ENCODE results near the gene BATF2. TPM values are rescaled to one million over a fixed set of nuclear protein-coding genes. Genes with fewer than 3 reads are reported as not detected.
A peak's percentile ranks its signal among the peaks of the same experiment; 100 is the strongest.
"Not testable (repeated sequence)": the region's sequence is repeated elsewhere in the genome, so short reads cannot be mapped to it uniquely, and the experiment has no call there.

BATF2 gene
- total and polyA plus RNA-seq, 2 donors (not counting 3 experiments of a cell fraction or from before 2014, with no cell fraction given), result 0.75 TPM

GRCh38 chr11:65026810-65027209, 30.0 kb upstream of the BATF2 start:
- Histone ChIP-seq H3K4me3 (replicated peaks in 1 of 3; ENCODE audit: insufficient read depth in 1 of 3, low read depth in 1 of 3, low read length in 3 of 3) (peak overlapping the region in 1 of 3 experiments; percentile 69), H3K4me1 (ENCODE audit: control insufficient read depth, extremely low read depth, insufficient read depth, low read length) (peaks cover 11% of the 10 kb centered on the region), H3K36me3 (ENCODE audit: control insufficient read depth in 2 of 2, extremely low read depth in 1 of 2, insufficient read depth in 2 of 2, low read length in 2 of 2) (no peaks in the 10 kb centered on the region), H3K27ac (ENCODE audit: insufficient read depth, low read depth, low read length) (no peak overlapping the region), H4K20me1 (replicated peaks; ENCODE audit: control insufficient read depth, extremely low read depth, insufficient read depth, low read length) (no peaks in the 10 kb centered on the region), H3K79me2 (ENCODE audit: control insufficient read depth, insufficient read depth, low read length) (no peaks in the 10 kb centered on the region), H3K27me3 (ENCODE audit: control insufficient read depth in 2 of 2, insufficient read depth in 2 of 2, low read length in 2 of 2) (no peaks in the 10 kb centered on the region), H3K9ac (replicated peaks; ENCODE audit: extremely low read depth, insufficient read depth, low read length) (peak overlapping the region; percentile 43), H3K9me1 (replicated peaks; ENCODE audit: control insufficient read depth, extremely low read depth, insufficient read depth, low read length) (no peaks in the 10 kb centered on the region), H3K9me3 (replicated peaks; ENCODE audit: control insufficient read depth, insufficient read depth, low read length) (no peaks in the 10 kb centered on the region), H2AFZ (ENCODE audit: low read depth, low read length) (peak overlapping the region; percentile 92), H3K4me2 (ENCODE audit: insufficient read depth, low read length) (peak overlapping the region; percentile 92)
- CTCF ChIA-PET, result interaction anchor here (0.6 to 1.2 kb wide), 6 partner anchors 12 to 65 kb away, joined by 3 to 10 read pairs (median 4); partner anchors contain the start of genes ARL2 and SAC3D1
- DNase-seq (ENCODE audit: low read depth, low spot score), result no peak
- no TSS peak for BruUV-seq (replicated peaks)
- POLR2A ChIA-PET, result no interaction called here
- TF ChIP-seq MAX (IDR thresholded peaks at IDR 0.05; ENCODE audit: insufficient read depth, insufficient read length) (no peak), FOS (IDR thresholded peaks at IDR 0.05; ENCODE audit: borderline replicate concordance, insufficient read depth, low read length) (no peak), MYC (IDR thresholded peaks at IDR 0.05; ENCODE audit: low read depth, low read length) (no peak), CTCF (IDR thresholded peaks at IDR 0.05; ENCODE audit: extremely low read depth in 1 of 2, insufficient read depth in 1 of 2, low read depth in 1 of 2, low read length in 2 of 2) (no peak), POLR2A (IDR thresholded peaks at IDR 0.05; ENCODE audit: low read depth, low read length) (no peak), POLR2AphosphoS5 (IDR thresholded peaks at IDR 0.05; ENCODE audit: insufficient read depth, low read depth, low read length) (no peak), JUN (IDR thresholded peaks at IDR 0.05; ENCODE audit: borderline replicate concordance, insufficient read depth, insufficient read length, low read depth) (no peak), EZH2 (IDR thresholded peaks at IDR 0.05; ENCODE audit: borderline replicate concordance, low read depth, low read length, severe bottlenecking) (no peak), GATA2 (IDR thresholded peaks at IDR 0.05; ENCODE audit: insufficient read depth, insufficient read length, low read depth, low read length) (no peak)
- no peak for FAIRE-seq
- intact Hi-C loops (cut with micrococcal nuclease) (loop anchor here (1.0 kb wide), 6 partner anchors 13 to 110 kb away; partner anchors contain the start of genes ARL2, ATG2A, VPS51 and ZNHIT2), dilution Hi-C loops (cut with MboI; ENCODE audit: extremely low pct_ligation_motif_present, low sequenced_read_pairs) (no loop called here)

GRCh38 chr11:65023502-65023901, 26.7 kb upstream of the BATF2 start:
- H3K9me3 ChIP-seq (replicated peaks; ENCODE audit: control insufficient read depth, insufficient read depth, low read length); H2AFZ ChIP-seq (ENCODE audit: low read depth, low read length); dilution Hi-C loops (cut with MboI; ENCODE audit: extremely low pct_ligation_motif_present, low sequenced_read_pairs); H4K20me1 ChIP-seq (replicated peaks; ENCODE audit: control insufficient read depth, extremely low read depth, insufficient read depth, low read length); H3K4me3 ChIP-seq (replicated peaks in 1 of 3; ENCODE audit: insufficient read depth in 1 of 3, low read depth in 1 of 3, low read length in 3 of 3); H3K27ac ChIP-seq (ENCODE audit: insufficient read depth, low read depth, low read length); H3K27me3 ChIP-seq (ENCODE audit: control insufficient read depth in 2 of 2, insufficient read depth in 2 of 2, low read length in 2 of 2); H3K79me2 ChIP-seq (ENCODE audit: control insufficient read depth, insufficient read depth, low read length); intact Hi-C loops (cut with micrococcal nuclease); FAIRE-seq; H3K9me1 ChIP-seq (replicated peaks; ENCODE audit: control insufficient read depth, extremely low read depth, insufficient read depth, low read length); POLR2A ChIA-PET; DNase-seq (ENCODE audit: low read depth, low spot score); H3K36me3 ChIP-seq (ENCODE audit: control insufficient read depth in 2 of 2, extremely low read depth in 1 of 2, insufficient read depth in 2 of 2, low read length in 2 of 2); BruUV-seq (replicated peaks); H3K9ac ChIP-seq (replicated peaks; ENCODE audit: extremely low read depth, insufficient read depth, low read length); H3K4me2 ChIP-seq (ENCODE audit: insufficient read depth, low read length): not testable (repeated sequence)
- CTCF ChIA-PET, result interaction anchor here (1.7 kb wide), 1 partner anchor 10 kb away, joined by 4 read pairs; the partner anchor contains the start of gene ARL2
- H3K4me1 ChIP-seq (ENCODE audit: control insufficient read depth, extremely low read depth, insufficient read depth, low read length), result peaks cover 11% of the 10 kb centered on the region
